Measurements from ENCODE around the gene ZNF765. TPM values are rescaled to one million over a fixed set of nuclear protein-coding genes. Genes with fewer than 3 reads are reported as not detected.

ZNF765 gene
- 6.7 TPM for total RNA-seq (2021; ENCODE audit: unreplicated experiment)
- 4.1 and 4.9 TPM in 2 replicates for polyA plus RNA-seq (2012)
- Bru-seq, nascent RNA: percentile 59 among the genes with signal in this experiment
- percentile 63 among the genes with signal in this experiment for BruChase-seq, experiment 1, labeled RNA remaining after a 6-hour chase
- BruChase-seq, experiment 2, labeled RNA remaining after a 2-hour chase: percentile 66 among the genes with signal in this experiment
- long read RNA-seq, full-length matches to known transcripts: 10 of 19 reads
- long read RNA-seq, partial matches to known transcripts: 2 of 19 reads
- long read RNA-seq, other reads (novel, unspliced or antisense): 7 of 19 reads

DNA sequence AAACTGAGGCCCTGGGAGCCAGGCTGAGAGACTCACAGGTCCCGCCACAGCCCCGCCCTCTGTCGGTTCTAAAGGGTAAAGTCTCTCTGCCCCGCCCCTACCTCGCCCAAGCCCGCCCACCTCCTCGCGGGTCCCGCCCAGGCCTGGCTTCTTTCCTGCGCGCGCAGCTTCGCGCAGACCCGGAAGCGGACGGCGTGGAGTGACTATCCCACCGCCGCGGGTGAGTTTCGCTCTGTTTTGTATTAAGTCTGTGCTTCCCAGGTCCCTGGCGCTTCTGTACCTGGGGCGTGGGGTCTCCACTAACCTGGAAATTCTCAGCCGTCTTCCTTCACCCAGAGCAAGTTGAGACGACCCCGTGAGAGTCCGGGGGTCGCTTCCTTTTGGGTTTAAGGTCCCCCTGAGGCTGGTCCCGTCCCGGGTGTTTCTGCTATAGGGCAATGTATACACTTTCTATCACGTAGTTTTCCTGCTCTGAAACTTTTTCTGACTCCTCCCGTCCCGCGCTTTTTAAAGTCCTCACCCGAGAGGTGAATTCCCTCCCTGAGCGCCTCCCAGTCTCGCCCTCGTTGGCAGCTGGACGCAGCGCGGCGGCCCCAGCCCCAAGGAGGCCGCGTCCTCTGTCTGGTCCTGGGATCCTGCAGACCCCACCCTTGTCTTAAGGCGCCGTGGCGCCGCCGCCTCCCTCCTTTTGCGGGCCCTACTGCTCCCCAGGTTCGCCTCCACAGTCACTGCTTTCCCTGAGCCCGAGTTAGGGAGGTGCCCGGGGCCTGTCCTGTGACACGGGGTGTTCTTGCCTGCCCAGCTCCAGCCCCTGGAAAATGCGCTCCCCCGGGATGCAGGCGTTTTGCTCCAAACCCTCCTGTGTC is at the start of gene ZNF765:
Gene ZNF765, plus strand, starts transcription at position 176 of the 866 bp plus-strand sequence. CDS start 2,867 bp downstream, outside the sequence.
- Histone ChIP-seq H3K27me3 (ENCODE audit: insufficient read depth, low read length) (no peaks in the 10 kb centered on the region), H3K4me1 (ENCODE audit: control insufficient read depth in 1 of 2, insufficient read depth in 2 of 2, low read length in 2 of 2) (peaks cover 0 to 4% of the 10 kb centered on the region in 2 experiments; a peak in 1 of 4 replicates), H3K36me3 (ENCODE audit: control insufficient read depth in 1 of 2, insufficient read depth in 2 of 2, low read length in 2 of 2) (peaks cover 3 to 5% of the 10 kb centered on the region in 2 experiments; a peak in 3 of 4 replicates), H3K9ac (ENCODE audit: low read length) (peak within 1 kb of the TSS; percentile 79), H3K27ac (ENCODE audit: low read depth, low read length) (peak within 1 kb of the TSS; percentile 52), H2AFZ (ENCODE audit: low read depth, low read length, poor library complexity, severe bottlenecking) (no peak within 1 kb of the TSS), H3K4me2 (ENCODE audit: low read length) (peak within 1 kb of the TSS; percentile 94), H3K79me2 (ENCODE audit: insufficient read depth, low read length) (peaks cover 10% of the 10 kb centered on the region; the same call in 1 of the 2 replicates), H4K20me1 (ENCODE audit: insufficient read depth) (no peaks in the 10 kb centered on the region), H3K9me3 (ENCODE audit: control insufficient read depth in 1 of 2, insufficient read depth in 1 of 2, low read depth in 1 of 2, low read length in 2 of 2) (no peaks in the 10 kb centered on the region; a peak in 2 of 4 replicates), H3K9me2 (ENCODE audit: insufficient read depth) (no peaks in the 10 kb centered on the region), H3K4me3 (replicated peaks in 1 of 2; ENCODE audit: low read depth in 1 of 2, low read length in 2 of 2) (peak within 1 kb of the TSS; percentile 84 to 85)
- DNase-seq (ENCODE audit: low read depth, low spot score) (peak; percentile 68), ATAC-seq (peak; percentile 98)
- TF ChIP-seq CTCF (IDR thresholded peaks at IDR 0.05 in 2 of 3, conservative IDR thresholded peaks at IDR 0.05 in 1 of 3; ENCODE audit: borderline replicate concordance in 1 of 3, insufficient read depth in 1 of 3, low read depth in 2 of 3, low read length in 2 of 3): peak in 2 of 3 experiments; percentile 19 to 30; a peak in 3 of 6 replicates
- TF ChIP-seq ELF1 (IDR thresholded peaks at IDR 0.05; ENCODE audit: borderline replicate concordance, low read depth): peak; percentile 96
- TF ChIP-seq POLR2AphosphoS5 (IDR thresholded peaks at IDR 0.05; ENCODE audit: low read depth, low read length): peak; percentile 88
- no peak for TF ChIP-seq YY1 (IDR thresholded peaks at IDR 0.05; ENCODE audit: extremely low read depth, insufficient replicate concordance, low read depth, low read length)
- peak; percentile 52; the same call in 1 of the 2 replicates for TF ChIP-seq SIN3A (IDR thresholded peaks at IDR 0.05; ENCODE audit: low read depth)
- TF ChIP-seq CEBPB (IDR thresholded peaks at IDR 0.05; ENCODE audit: low read depth): no peak
- TF ChIP-seq, protein P1, sequence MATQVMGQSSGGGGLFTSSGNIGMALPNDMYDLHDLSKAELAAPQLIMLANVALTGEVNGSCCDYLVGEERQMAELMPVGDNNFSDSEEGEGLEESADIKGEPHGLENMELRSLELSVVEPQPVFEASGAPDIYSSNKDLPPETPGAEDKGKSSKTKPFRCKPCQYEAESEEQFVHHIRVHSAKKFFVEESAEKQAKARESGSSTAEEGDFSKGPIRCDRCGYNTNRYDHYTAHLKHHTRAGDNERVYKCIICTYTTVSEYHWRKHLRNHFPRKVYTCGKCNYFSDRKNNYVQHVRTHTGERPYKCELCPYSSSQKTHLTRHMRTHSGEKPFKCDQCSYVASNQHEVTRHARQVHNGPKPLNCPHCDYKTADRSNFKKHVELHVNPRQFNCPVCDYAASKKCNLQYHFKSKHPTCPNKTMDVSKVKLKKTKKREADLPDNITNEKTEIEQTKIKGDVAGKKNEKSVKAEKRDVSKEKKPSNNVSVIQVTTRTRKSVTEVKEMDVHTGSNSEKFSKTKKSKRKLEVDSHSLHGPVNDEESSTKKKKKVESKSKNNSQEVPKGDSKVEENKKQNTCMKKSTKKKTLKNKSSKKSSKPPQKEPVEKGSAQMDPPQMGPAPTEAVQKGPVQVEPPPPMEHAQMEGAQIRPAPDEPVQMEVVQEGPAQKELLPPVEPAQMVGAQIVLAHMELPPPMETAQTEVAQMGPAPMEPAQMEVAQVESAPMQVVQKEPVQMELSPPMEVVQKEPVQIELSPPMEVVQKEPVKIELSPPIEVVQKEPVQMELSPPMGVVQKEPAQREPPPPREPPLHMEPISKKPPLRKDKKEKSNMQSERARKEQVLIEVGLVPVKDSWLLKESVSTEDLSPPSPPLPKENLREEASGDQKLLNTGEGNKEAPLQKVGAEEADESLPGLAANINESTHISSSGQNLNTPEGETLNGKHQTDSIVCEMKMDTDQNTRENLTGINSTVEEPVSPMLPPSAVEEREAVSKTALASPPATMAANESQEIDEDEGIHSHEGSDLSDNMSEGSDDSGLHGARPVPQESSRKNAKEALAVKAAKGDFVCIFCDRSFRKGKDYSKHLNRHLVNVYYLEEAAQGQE (IDR thresholded peaks at IDR 0.05; ENCODE audit: low read depth): no peak
- no peak for TF ChIP-seq SP1 (IDR thresholded peaks at IDR 0.05; ENCODE audit: low read depth)
- ChIA-PET CTCF (no interaction called here), POLR2A (no interaction called here), RAD21 (ENCODE audit: low non-redundant PET in 1 of 2, low total read pairs in 2 of 2, uncharacterized antibody in 2 of 2, unreplicated experiment in 2 of 2) (no interaction called here)
- intact Hi-C loops (cut with micrococcal nuclease): no loop called here
- BruUV-seq (replicated peaks): TSS peak; percentile 53

All from HCT116 (cell line).